Measurements from ENCODE around the gene PANK2.

The PANK2 gene

GRCh38 chr20:3900187-3900604 lies 11.0 kb downstream of the PANK2 start:
- no peak overlapping the region for H2AFZ ChIP-seq (ENCODE audit: low read length)
- H3K9ac ChIP-seq (ENCODE audit: low read length): no peak overlapping the region
- no peak overlapping the region; the same call in 1 of the 2 replicates for H3K4me2 ChIP-seq (ENCODE audit: low read length)
- H3K27ac ChIP-seq (ENCODE audit: low read depth, low read length, poor library complexity, severe bottlenecking): peak overlapping the region; percentile 45
- TF ChIP-seq EZH2 (IDR thresholded peaks at IDR 0.05; ENCODE audit: borderline replicate concordance, low read length) (no peak), CTCF (IDR thresholded peaks at IDR 0.05; ENCODE audit: low read length) (no peak)
- H3K4me1 ChIP-seq (ENCODE audit: insufficient read depth, low read length, severe bottlenecking): peaks cover 80% of the 10 kb centered on the region
- no peaks in the 10 kb centered on the region for H3K9me2 ChIP-seq (ENCODE audit: low read depth, low read length)
- peaks cover 100% of the 10 kb centered on the region for H3K79me2 ChIP-seq (ENCODE audit: insufficient read depth, low read length)
- no peaks in the 10 kb centered on the region for H3F3A ChIP-seq (ENCODE audit: insufficient read depth, low read length)
- no peaks in the 10 kb centered on the region for H4K20me1 ChIP-seq (ENCODE audit: insufficient read depth, low read length)
- no peaks in the 10 kb centered on the region for H3K9me3 ChIP-seq (ENCODE audit: low read length)
- peaks cover 31% of the 10 kb centered on the region for H3K36me3 ChIP-seq (ENCODE audit: insufficient read depth, low read length)
- H3K4me3 ChIP-seq (ENCODE audit: low read depth, low read length, poor library complexity, severe bottlenecking): no peak overlapping the region
- no peaks in the 10 kb centered on the region for H3K27me3 ChIP-seq (ENCODE audit: insufficient read depth, low read length)

GRCh38 chr20:3901028-3901705 lies 12.0 kb downstream of the PANK2 start:
- H3K36me3 ChIP-seq (ENCODE audit: insufficient read depth, low read length): peaks cover 24% of the 10 kb centered on the region
- H3K4me1 ChIP-seq (ENCODE audit: insufficient read depth, low read length, severe bottlenecking): peaks cover 76% of the 10 kb centered on the region
- TF ChIP-seq EZH2 (IDR thresholded peaks at IDR 0.05; ENCODE audit: borderline replicate concordance, low read length) (no peak), CTCF (IDR thresholded peaks at IDR 0.05; ENCODE audit: low read length) (no peak)
- H3K27me3 ChIP-seq (ENCODE audit: insufficient read depth, low read length): no peaks in the 10 kb centered on the region
- no peak overlapping the region for H3K4me2 ChIP-seq (ENCODE audit: low read length)
- H3K9me3 ChIP-seq (ENCODE audit: low read length): no peaks in the 10 kb centered on the region
- peaks cover 100% of the 10 kb centered on the region for H3K79me2 ChIP-seq (ENCODE audit: insufficient read depth, low read length)
- no peaks in the 10 kb centered on the region for H3F3A ChIP-seq (ENCODE audit: insufficient read depth, low read length)
- no peaks in the 10 kb centered on the region for H3K9me2 ChIP-seq (ENCODE audit: low read depth, low read length)
- no peak overlapping the region for H3K4me3 ChIP-seq (ENCODE audit: low read depth, low read length, poor library complexity, severe bottlenecking)
- H2AFZ ChIP-seq (ENCODE audit: low read length): no peak overlapping the region
- no peaks in the 10 kb centered on the region for H4K20me1 ChIP-seq (ENCODE audit: insufficient read depth, low read length)
- no peak overlapping the region for H3K27ac ChIP-seq (ENCODE audit: low read depth, low read length, poor library complexity, severe bottlenecking)
- H3K9ac ChIP-seq (ENCODE audit: low read length): no peak overlapping the region

GRCh38 chr20:3901706-3902440 lies 12.7 kb downstream of the PANK2 start:
- H3K4me3 ChIP-seq (ENCODE audit: low read depth, low read length, poor library complexity, severe bottlenecking): no peak overlapping the region
- no peaks in the 10 kb centered on the region for H4K20me1 ChIP-seq (ENCODE audit: insufficient read depth, low read length)
- H2AFZ ChIP-seq (ENCODE audit: low read length): no peak overlapping the region
- no peaks in the 10 kb centered on the region for H3K9me2 ChIP-seq (ENCODE audit: low read depth, low read length)
- H3K4me2 ChIP-seq (ENCODE audit: low read length): no peak overlapping the region
- no peak overlapping the region for H3K9ac ChIP-seq (ENCODE audit: low read length)
- H3K79me2 ChIP-seq (ENCODE audit: insufficient read depth, low read length): peaks cover 100% of the 10 kb centered on the region
- H3K36me3 ChIP-seq (ENCODE audit: insufficient read depth, low read length): peaks cover 17% of the 10 kb centered on the region; the same call in 1 of the 2 replicates
- no peaks in the 10 kb centered on the region for H3K27me3 ChIP-seq (ENCODE audit: insufficient read depth, low read length)
- TF ChIP-seq EZH2 (IDR thresholded peaks at IDR 0.05; ENCODE audit: borderline replicate concordance, low read length): no peak
- H3K9me3 ChIP-seq (ENCODE audit: low read length): no peaks in the 10 kb centered on the region
- H3K4me1 ChIP-seq (ENCODE audit: insufficient read depth, low read length, severe bottlenecking): peaks cover 76% of the 10 kb centered on the region
- H3K27ac ChIP-seq (ENCODE audit: low read depth, low read length, poor library complexity, severe bottlenecking): no peak overlapping the region
- H3F3A ChIP-seq (ENCODE audit: insufficient read depth, low read length): no peaks in the 10 kb centered on the region
